ENCODE measurements around the gene NR6A1. TPM values are rescaled to one million over a fixed set of nuclear protein-coding genes. Genes with fewer than 3 reads are reported as not detected.

The NR6A1 gene
- total RNA-seq, 1 donor from 2014 or later = 63.8 TPM

GRCh38 chr9:124518116-124518515 lies 253.0 kb downstream of the NR6A1 start:
- TF ChIP-seq, protein P1, sequence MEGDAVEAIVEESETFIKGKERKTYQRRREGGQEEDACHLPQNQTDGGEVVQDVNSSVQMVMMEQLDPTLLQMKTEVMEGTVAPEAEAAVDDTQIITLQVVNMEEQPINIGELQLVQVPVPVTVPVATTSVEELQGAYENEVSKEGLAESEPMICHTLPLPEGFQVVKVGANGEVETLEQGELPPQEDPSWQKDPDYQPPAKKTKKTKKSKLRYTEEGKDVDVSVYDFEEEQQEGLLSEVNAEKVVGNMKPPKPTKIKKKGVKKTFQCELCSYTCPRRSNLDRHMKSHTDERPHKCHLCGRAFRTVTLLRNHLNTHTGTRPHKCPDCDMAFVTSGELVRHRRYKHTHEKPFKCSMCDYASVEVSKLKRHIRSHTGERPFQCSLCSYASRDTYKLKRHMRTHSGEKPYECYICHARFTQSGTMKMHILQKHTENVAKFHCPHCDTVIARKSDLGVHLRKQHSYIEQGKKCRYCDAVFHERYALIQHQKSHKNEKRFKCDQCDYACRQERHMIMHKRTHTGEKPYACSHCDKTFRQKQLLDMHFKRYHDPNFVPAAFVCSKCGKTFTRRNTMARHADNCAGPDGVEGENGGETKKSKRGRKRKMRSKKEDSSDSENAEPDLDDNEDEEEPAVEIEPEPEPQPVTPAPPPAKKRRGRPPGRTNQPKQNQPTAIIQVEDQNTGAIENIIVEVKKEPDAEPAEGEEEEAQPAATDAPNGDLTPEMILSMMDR (IDR thresholded peaks at IDR 0.05; ENCODE audit: unreplicated experiment) = no peak
- Mint-ChIP-seq H3K27ac (ENCODE audit: unreplicated experiment) (no peak overlapping the region), H3K4me1 (ENCODE audit: unreplicated experiment) (peaks cover 30% of the 10 kb centered on the region), H3K4me3 (ENCODE audit: unreplicated experiment) (no peak overlapping the region), H3K9me3 (ENCODE audit: unreplicated experiment) (no peaks in the 10 kb centered on the region), H3K27me3 (ENCODE audit: unreplicated experiment) (peaks cover 4% of the 10 kb centered on the region), H3K36me3 (ENCODE audit: low read depth, unreplicated experiment) (peaks cover 26% of the 10 kb centered on the region)
- DNase-seq (ENCODE audit: low spot score) = no peak

DNA sequence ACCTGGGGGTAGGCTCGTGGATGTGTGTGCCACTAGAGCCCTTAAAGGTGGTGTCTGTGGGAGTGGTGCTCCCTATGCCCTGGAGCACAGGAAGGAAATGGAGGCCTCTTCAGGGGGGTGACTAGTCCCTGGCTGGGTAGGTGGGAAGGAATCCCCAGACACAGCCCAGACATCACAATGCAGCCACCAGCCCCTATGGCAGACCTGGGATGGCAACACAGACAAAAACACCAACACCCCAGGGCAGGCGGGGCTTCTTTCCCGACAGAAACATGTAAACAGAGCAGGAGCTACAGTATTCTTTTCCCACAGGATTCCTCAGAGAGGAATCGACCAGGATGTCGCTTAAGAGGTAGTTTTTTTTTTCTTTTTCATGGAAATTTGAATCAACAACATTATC lies 253.5 kb downstream of the NR6A1 start:
- DNase-seq (ENCODE audit: low spot score) = no peak
- peaks cover 34% of the 10 kb centered on the region for H3K4me1 Mint-ChIP-seq (ENCODE audit: unreplicated experiment)
- H3K27ac Mint-ChIP-seq (ENCODE audit: unreplicated experiment) = no peak overlapping the region
- H3K4me3 Mint-ChIP-seq (ENCODE audit: unreplicated experiment) = no peak overlapping the region
- TF ChIP-seq, protein P1 (IDR thresholded peaks at IDR 0.05; ENCODE audit: unreplicated experiment) = no peak
- H3K36me3 Mint-ChIP-seq (ENCODE audit: low read depth, unreplicated experiment) = peaks cover 28% of the 10 kb centered on the region
- H3K9me3 Mint-ChIP-seq (ENCODE audit: unreplicated experiment) = no peaks in the 10 kb centered on the region
- peaks cover 5% of the 10 kb centered on the region for H3K27me3 Mint-ChIP-seq (ENCODE audit: unreplicated experiment)

- Mint-ChIP-seq H3K4me1 (ENCODE audit: unreplicated experiment) (peaks cover 50% of the 10 kb centered on the region), H3K27ac (ENCODE audit: unreplicated experiment) (no peak overlapping the region), H3K9me3 (ENCODE audit: unreplicated experiment) (no peaks in the 10 kb centered on the region), H3K36me3 (ENCODE audit: low read depth, unreplicated experiment) (peaks cover 13% of the 10 kb centered on the region), H3K4me3 (ENCODE audit: unreplicated experiment) (no peak overlapping the region), H3K27me3 (ENCODE audit: unreplicated experiment) (peaks cover 7% of the 10 kb centered on the region)
- TF ChIP-seq, protein P1 (IDR thresholded peaks at IDR 0.05; ENCODE audit: unreplicated experiment) = no peak
- no peak for DNase-seq (ENCODE audit: low spot score)
These were observed 256.2 kb downstream of the NR6A1 start for GRCh38 chr9:124514874-124515273.

DNA sequence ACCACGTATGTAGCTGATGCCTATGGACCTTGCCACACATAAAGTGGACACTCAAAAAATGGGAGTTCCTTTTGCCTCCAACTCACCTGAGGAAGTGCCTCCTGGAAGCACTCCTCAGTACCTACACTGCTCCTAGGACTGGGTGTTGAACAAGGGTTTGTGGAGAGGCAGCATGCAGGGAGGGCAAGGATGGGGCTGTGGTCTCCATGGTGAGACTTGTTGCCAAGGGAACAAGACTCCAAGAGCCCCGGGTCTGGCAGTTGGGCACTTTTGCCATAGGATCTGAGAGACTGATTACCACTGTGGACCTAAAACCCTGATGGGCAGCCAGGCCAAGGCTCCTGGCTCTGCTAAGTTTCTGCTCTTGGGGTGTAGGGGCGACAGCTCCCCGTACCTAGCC lies 257.0 kb downstream of the NR6A1 start:
- Mint-ChIP-seq H3K27me3 (ENCODE audit: unreplicated experiment) (peaks cover 7% of the 10 kb centered on the region), H3K9me3 (ENCODE audit: unreplicated experiment) (no peaks in the 10 kb centered on the region)

GRCh38 chr9:124513376-124513994 lies 257.6 kb downstream of the NR6A1 start:
- H3K4me3 Mint-ChIP-seq (ENCODE audit: unreplicated experiment) = peak overlapping the region; percentile 24

More for the DNA sequence above, 257.0 kb downstream of the NR6A1 start:
- Mint-ChIP-seq H3K36me3 (ENCODE audit: low read depth, unreplicated experiment) (peaks cover 13% of the 10 kb centered on the region), H3K27ac (ENCODE audit: unreplicated experiment) (no peak overlapping the region), H3K4me3 (ENCODE audit: unreplicated experiment) (no peak overlapping the region), H3K4me1 (ENCODE audit: unreplicated experiment) (peaks cover 49% of the 10 kb centered on the region)
- no peak for DNase-seq (ENCODE audit: low spot score)
- TF ChIP-seq, protein P1 (IDR thresholded peaks at IDR 0.05; ENCODE audit: unreplicated experiment) = no peak

More at GRCh38 chr9:124513376-124513994, 257.6 kb downstream of the NR6A1 start:
- peak overlapping the region; percentile 57 for H3K27ac Mint-ChIP-seq (ENCODE audit: unreplicated experiment)
- H3K27me3 Mint-ChIP-seq (ENCODE audit: unreplicated experiment) = peaks cover 7% of the 10 kb centered on the region
- DNase-seq (ENCODE audit: low spot score) = no peak
- H3K9me3 Mint-ChIP-seq (ENCODE audit: unreplicated experiment) = no peaks in the 10 kb centered on the region
- peaks cover 13% of the 10 kb centered on the region for H3K36me3 Mint-ChIP-seq (ENCODE audit: low read depth, unreplicated experiment)
- H3K4me1 Mint-ChIP-seq (ENCODE audit: unreplicated experiment) = peaks cover 47% of the 10 kb centered on the region
- TF ChIP-seq, protein P1 (IDR thresholded peaks at IDR 0.05; ENCODE audit: unreplicated experiment) = no peak

Measured in endothelial cell (in vitro differentiated cells).